ENCODE data around the gene DGCR6.
"Not testable (repeated sequence)": the region's sequence is repeated elsewhere in the genome, so short reads cannot be mapped to it uniquely, and the experiment has no call there.

The DGCR6 gene

DNA sequence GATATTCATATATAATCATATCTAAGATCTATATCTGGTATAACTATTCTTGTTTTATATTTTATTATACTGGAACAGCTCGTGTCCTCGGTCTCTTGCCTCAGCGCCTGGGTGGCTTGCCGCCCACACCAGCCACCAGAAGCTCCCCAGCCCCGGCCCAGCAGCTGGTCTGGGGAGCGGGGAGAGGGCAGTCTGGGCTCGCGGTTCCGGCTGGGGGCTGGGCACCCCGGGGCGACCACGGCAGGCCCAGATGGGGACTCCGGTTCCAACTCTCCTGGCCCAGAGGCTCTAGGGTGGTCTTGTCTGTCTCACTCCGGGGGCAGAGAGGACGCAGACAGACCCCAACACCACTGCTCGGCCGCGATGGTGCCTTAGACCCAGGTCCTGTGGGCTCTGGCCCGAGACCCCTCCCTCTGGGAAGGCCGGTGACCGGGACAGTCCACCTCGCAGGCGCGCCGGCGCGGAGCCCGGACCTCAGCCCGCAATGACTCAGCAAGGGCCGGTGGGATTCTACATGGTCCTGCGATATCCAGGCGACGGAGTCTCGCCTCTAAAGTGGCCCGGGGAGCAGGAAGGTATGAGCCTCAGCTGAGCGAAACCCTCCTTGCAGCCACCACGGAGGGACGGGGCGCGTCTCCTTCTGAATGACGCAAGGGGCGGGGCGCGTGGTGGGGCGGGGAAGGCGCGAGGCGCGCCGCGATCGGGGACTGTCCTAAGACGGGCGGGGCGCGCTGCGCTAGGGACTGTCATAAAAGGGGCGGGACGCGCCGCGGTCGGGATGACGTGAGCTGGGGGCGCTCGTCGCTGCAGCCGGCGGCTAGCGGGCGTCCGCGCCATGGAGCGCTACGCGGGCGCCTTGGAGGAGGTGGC, at the start of gene DGCR6:
TSS of gene DGCR6 (plus strand) at position 781 of the 870 bp plus-strand sequence. CDS start at position 836, 55 bp downstream.
- TF ChIP-seq ZNF274 (IDR thresholded peaks at IDR 0.05; ENCODE audit: low read depth, low read length), result no peak
- no peak within 1 kb of the TSS for H3K4me3 ChIP-seq (ENCODE audit: low read length)

DNA sequence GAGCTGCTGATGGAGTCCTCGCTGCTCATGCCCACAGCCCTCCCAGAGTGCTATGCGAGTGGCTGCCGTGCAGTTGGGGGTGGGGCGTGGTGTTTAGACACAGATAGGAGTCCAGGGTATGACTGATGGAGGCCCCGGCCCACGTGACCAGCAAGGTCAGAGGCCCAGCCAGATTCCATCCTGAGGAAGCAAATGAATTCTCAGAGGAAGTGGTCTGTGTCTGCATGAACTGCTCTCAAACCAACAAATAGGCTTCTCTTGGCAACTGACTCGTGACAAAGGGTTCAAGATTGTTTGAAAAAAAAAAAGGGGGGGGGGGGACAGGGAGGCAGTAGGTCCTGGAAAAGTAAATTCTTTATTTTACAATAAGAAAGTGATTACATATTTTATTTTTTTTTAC, 46.8 kb upstream of the DGCR6 start:
- H3K4me3 ChIP-seq (ENCODE audit: low read length), result not testable (repeated sequence)

DNA sequence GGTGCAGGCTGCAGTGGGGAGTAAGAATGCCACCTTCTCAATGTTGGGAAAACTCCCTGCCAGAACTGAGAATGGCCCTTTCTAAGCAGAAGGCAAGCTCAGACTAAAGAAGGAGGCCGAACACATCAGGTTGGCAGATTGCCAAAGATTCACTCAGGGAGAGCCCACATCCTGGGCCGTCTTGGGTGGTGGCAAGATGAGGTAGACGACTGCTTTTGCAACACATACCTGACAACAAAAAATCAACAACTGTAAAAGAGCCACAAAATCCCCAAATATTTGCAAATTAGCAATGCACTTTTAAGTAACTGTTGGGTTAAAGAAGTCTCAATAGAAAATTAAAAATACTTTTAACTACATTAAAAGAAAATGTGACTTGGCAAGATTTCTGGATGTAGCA, 24.9 kb upstream of the DGCR6 start:
- H3K4me3 ChIP-seq (ENCODE audit: low read length), result not testable (repeated sequence)

DNA sequence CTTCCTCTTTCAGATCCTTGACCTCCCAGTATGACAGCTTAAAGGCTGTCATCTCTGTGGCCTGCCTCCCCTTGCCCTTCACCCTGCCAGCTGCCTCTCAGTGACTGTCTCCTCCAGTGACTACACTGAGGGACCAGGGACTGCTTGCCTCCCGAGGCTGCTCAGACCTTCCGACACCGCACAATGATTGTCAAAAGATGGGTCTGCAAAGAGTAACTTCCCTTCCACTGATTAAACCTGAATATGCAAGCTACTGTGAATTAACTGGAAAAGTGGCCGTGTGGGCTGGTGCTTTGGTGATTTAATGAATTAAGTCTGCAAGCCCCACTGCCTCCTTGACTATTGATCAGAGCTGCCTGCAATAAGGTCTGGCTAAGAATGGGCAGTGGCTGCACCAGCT, 21.7 kb upstream of the DGCR6 start:
- H3K4me3 ChIP-seq (ENCODE audit: low read length), result not testable (repeated sequence)

GRCh38 chr22:18888115-18888514, 18.0 kb upstream of the DGCR6 start:
- no peak for TF ChIP-seq ZNF274 (IDR thresholded peaks at IDR 0.05; ENCODE audit: low read depth, low read length)
- no peak overlapping the region for H3K4me3 ChIP-seq (ENCODE audit: low read length)

DNA sequence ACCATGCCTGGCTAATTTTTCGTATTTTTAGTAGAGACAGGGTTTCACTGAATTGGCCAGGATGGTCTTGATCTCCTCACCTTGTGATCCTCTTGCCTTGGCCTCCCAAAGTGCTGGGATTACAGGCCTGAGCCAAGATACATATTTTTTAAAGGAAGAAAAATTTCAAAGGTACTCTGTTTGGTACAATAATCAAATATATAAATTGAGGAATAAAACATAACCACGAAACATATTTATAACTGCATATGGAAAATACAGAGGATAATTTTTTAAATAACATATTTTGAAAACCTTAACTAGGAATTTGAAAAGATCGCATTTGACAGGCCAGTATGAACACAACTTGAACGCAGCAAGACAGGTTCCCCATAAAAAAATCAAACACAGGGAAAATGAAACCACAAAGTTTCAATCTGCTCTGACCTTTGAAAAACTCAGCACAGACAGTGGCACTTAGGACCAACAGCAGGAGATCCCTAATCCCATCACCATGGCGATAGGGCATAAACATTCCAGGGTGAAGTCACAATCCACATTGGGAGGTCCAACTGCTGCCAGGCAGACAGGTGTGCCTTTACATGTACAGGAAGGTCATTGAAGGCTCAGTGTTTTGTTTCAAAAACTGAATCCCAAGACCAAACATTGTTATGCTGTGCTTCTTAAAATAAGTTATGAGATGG, 15.5 kb upstream of the DGCR6 start:
- H3K4me3 ChIP-seq (ENCODE audit: low read length), result not testable (repeated sequence)

DNA sequence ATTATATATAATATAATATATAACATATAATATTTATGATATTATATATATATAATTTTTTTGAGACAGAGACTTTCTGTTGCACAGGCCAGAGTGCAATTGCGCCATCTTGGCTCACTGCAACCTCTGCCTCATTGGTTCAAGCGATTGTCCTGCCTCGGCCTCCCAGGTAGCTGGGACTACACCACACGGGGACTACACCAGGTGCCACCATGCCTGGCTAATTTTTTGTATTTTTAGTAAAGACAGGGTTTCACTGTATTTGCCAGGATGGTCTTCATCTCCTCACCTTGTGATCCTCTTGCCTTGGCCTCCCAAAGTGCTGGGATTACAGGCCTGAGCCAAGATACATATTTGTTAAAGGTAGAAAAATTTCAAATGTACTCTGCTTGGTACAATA, 12.3 kb upstream of the DGCR6 start:
- H3K4me3 ChIP-seq (ENCODE audit: low read length), result not testable (repeated sequence)

DNA sequence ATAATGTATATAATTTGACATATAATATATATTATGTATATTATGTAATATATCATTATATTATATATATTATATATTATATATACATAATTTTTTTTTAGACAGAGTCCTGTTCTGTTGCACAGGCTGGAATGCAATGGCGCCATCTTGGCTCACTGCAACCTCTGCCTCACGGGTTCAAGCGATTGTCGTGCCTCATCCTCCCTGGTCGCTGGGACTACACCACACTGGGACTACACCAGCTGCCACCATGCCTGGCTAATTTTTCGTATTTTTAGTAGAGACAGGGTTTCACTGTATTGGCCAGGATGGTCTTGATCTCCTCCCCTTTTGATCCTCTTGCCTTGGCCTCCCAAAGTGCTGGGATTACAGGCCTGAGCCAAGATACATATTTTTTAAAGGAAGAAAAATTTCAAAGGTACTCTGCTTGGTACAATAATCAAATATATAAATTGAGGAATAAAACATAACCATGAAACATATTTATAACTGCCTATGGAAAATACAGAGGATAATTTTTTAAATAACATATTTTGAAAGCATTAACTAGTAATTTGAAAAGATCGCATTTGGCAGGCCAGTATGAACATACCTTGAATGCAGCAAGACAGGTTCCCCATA, 10.0 kb upstream of the DGCR6 start:
- H3K4me3 ChIP-seq (ENCODE audit: low read length), result not testable (repeated sequence)

DNA sequence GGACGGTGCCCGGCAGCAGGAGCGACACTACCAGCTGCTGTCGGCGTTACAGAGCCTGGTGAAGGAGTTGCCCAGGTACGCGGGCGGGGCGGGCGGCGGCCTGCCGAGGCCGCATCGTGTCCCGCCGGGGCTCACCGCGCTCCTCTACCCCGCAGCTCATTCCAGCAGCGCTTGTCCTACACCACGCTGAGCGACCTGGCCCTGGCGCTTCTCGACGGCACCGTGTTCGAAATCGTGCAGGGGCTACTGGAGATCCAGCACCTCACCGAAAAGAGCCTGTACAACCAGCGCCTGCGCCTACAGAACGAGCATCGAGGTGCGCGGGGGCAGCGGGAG, 258 bp downstream of the DGCR6 start:
- not testable (repeated sequence) for H3K4me3 ChIP-seq (ENCODE audit: low read length)

- TF ChIP-seq ZNF274 (IDR thresholded peaks at IDR 0.05; ENCODE audit: low read depth, low read length), result no peak
- no peak overlapping the region for H3K4me3 ChIP-seq (ENCODE audit: low read length)
Observed at GRCh38 chr22:18906896-18907295, 776 bp downstream of the DGCR6 start.

- no peak for TF ChIP-seq ZNF274 (IDR thresholded peaks at IDR 0.05; ENCODE audit: low read depth, low read length)
- H3K4me3 ChIP-seq (ENCODE audit: low read length), result no peak overlapping the region
Observed at GRCh38 chr22:18909556-18909955, 3.4 kb downstream of the DGCR6 start.

- not testable (repeated sequence) for H3K4me3 ChIP-seq (ENCODE audit: low read length)
Observed at GRCh38 chr22:18911535-18911934, 5.4 kb downstream of the DGCR6 start.

DNA sequence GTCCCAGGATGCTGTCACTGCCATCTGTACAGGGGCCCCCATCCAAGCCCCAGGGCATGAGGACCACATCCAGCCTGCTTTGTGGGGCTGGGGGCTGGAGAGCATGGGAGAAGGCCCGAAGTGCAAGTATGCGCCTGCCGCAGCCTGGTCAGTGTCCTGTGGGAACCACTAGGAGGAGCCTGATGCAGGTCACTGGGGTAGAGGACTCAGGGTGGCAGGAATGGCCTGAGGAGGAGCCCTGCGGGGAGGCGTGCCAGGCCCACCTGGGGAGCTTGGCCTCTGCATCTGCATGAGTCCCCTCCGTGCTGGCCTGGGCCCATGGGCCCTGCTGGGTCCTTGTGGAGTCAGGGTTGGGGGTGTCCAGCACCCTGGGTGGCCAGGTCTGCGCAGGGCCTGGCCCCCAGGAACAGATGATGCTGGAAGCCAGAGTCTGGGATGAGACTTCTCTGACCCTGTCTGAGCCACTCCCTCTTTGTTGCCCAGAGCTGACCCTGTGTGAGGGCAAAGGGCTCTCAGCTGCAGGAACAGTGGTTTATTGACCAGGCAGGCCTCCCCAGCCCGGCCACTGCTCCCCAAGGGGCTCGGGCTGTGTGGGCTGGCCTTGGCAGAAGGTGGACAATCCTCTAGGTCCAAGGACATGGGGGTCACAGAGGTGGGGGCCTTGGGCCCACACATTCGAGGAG, 6.3 kb downstream of the DGCR6 start:
- not testable (repeated sequence) for H3K4me3 ChIP-seq (ENCODE audit: low read length)

DNA sequence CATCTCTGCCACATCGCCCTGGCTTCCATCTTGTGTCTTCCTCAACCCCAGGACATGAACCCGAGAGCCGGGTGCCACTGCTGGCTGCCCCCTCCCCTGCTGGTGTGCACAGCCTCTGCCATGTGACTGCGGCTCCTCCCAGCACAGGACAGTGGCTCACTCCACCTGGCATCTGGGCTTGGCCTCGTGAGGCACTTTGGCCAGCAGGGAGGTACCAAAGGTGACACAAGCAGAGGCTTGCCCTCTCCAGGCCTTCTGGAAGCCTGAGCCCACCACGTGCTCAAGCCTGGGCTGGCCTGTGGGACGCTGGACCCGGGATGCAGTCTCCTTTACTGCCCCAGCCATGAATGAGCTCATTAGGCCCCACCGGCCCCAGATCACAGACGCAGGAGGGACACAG, 8.4 kb downstream of the DGCR6 start:
- H3K4me3 ChIP-seq (ENCODE audit: low read length), result not testable (repeated sequence)

GRCh38 chr22:18915550-18915949, 9.4 kb downstream of the DGCR6 start:
- not testable (repeated sequence) for H3K4me3 ChIP-seq (ENCODE audit: low read length)

- not testable (repeated sequence) for H3K4me3 ChIP-seq (ENCODE audit: low read length)
Observed at GRCh38 chr22:18917818-18918217, 11.7 kb downstream of the DGCR6 start.

DNA sequence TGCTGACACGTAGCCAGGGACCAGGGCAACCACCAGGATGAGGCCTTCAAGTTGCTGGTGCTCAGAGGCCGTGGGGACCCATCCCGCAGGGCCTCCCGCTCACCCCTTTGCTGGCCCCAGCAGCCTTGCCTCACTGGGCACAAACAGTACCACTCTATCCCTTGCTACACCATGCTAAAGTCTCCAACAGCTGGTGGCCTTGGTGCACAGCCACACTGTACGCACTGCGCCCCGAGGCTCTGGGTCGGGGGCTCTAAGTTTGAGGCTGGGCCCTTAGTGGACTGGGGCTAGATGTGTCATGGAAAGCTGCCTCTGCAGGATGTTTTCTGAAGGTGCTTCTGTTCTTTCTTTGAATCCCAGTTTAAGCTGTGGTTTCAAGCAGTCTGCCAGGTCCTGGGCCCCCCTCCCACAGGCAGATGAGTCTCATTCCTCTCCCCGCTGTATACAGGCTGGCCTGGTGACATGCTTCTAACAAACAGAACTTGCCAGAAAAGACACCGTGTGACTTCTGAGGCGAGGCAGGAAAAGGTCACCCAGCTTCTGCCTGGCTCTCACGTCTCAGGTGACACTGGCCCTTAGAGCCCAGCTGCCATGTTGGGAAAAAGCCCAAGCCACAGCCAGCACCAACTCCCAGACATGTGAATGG, 14.3 kb downstream of the DGCR6 start:
- H3K4me3 ChIP-seq (ENCODE audit: low read length), result not testable (repeated sequence)
